ENCODE measurements around the gene PDZRN4.

Gene PDZRN4

GRCh38 chr12:41230756-41231155, 42.6 kb downstream of the PDZRN4 start:
- Histone ChIP-seq H3K27ac (no peak overlapping the region), H3K79me2 (no peaks in the 10 kb centered on the region), H3K4me2 (ENCODE audit: low read length) (no peak overlapping the region), H3K4me1 (no peaks in the 10 kb centered on the region), H3K4me3 (ENCODE audit: low read depth, low read length) (no peak overlapping the region), H3K9me3 (ENCODE audit: control insufficient read depth, low read length) (no peaks in the 10 kb centered on the region), H3K27me3 (ENCODE audit: control insufficient read depth, insufficient read depth, low read length) (no peaks in the 10 kb centered on the region), H3K36me3 (ENCODE audit: control insufficient read depth, insufficient read depth, low read length) (no peaks in the 10 kb centered on the region), H3K9ac (no peak overlapping the region), H2AFZ (no peak overlapping the region)
- no peak for TF ChIP-seq CTCF (IDR thresholded peaks at IDR 0.05)

- no peaks in the 10 kb centered on the region for H3K36me3 ChIP-seq (ENCODE audit: control insufficient read depth, insufficient read depth, low read length)
- no peak for TF ChIP-seq CTCF (IDR thresholded peaks at IDR 0.05)
- H3K27me3 ChIP-seq (ENCODE audit: control insufficient read depth, insufficient read depth, low read length) = no peaks in the 10 kb centered on the region
- no peak overlapping the region for H3K27ac ChIP-seq
- H3K9me3 ChIP-seq (ENCODE audit: control insufficient read depth, low read length) = no peaks in the 10 kb centered on the region
- H2AFZ ChIP-seq = no peak overlapping the region
- H3K4me2 ChIP-seq (ENCODE audit: low read length) = no peak overlapping the region
- no peaks in the 10 kb centered on the region for H3K4me1 ChIP-seq
- no peak overlapping the region for H3K9ac ChIP-seq
- no peaks in the 10 kb centered on the region for H3K79me2 ChIP-seq
- H3K4me3 ChIP-seq (ENCODE audit: low read depth, low read length) = no peak overlapping the region
Observed at GRCh38 chr12:41234692-41235091, 46.6 kb downstream of the PDZRN4 start.

GRCh38 chr12:41242603-41243002, 54.5 kb downstream of the PDZRN4 start:
- H3K27me3 ChIP-seq (ENCODE audit: control insufficient read depth, insufficient read depth, low read length) = no peaks in the 10 kb centered on the region
- H3K4me1 ChIP-seq = no peaks in the 10 kb centered on the region
- H3K36me3 ChIP-seq (ENCODE audit: control insufficient read depth, insufficient read depth, low read length) = no peaks in the 10 kb centered on the region
- H3K4me2 ChIP-seq (ENCODE audit: low read length) = no peak overlapping the region
- no peak overlapping the region for H3K27ac ChIP-seq
- H3K4me3 ChIP-seq (ENCODE audit: low read depth, low read length) = no peak overlapping the region
- H3K9me3 ChIP-seq (ENCODE audit: control insufficient read depth, low read length) = no peaks in the 10 kb centered on the region
- TF ChIP-seq CTCF (IDR thresholded peaks at IDR 0.05) = no peak
- H2AFZ ChIP-seq = no peak overlapping the region
- H3K9ac ChIP-seq = no peak overlapping the region
- no peaks in the 10 kb centered on the region for H3K79me2 ChIP-seq

GRCh38 chr12:41248391-41248790, 60.3 kb downstream of the PDZRN4 start:
- no peak for TF ChIP-seq CTCF (IDR thresholded peaks at IDR 0.05)
- no peaks in the 10 kb centered on the region for H3K79me2 ChIP-seq
- no peak overlapping the region for H2AFZ ChIP-seq
- H3K9me3 ChIP-seq (ENCODE audit: control insufficient read depth, low read length) = no peaks in the 10 kb centered on the region
- H3K4me1 ChIP-seq = no peaks in the 10 kb centered on the region
- H3K27ac ChIP-seq = no peak overlapping the region
- no peaks in the 10 kb centered on the region for H3K36me3 ChIP-seq (ENCODE audit: control insufficient read depth, insufficient read depth, low read length)
- H3K4me2 ChIP-seq (ENCODE audit: low read length) = no peak overlapping the region
- H3K9ac ChIP-seq = no peak overlapping the region
- H3K27me3 ChIP-seq (ENCODE audit: control insufficient read depth, insufficient read depth, low read length) = no peaks in the 10 kb centered on the region
- H3K4me3 ChIP-seq (ENCODE audit: low read depth, low read length) = no peak overlapping the region

- Histone ChIP-seq H3K4me1 (no peaks in the 10 kb centered on the region), H3K36me3 (ENCODE audit: control insufficient read depth, insufficient read depth, low read length) (no peaks in the 10 kb centered on the region), H3K9me3 (ENCODE audit: control insufficient read depth, low read length) (no peaks in the 10 kb centered on the region), H2AFZ (no peak overlapping the region), H3K4me3 (ENCODE audit: low read depth, low read length) (no peak overlapping the region), H3K27ac (no peak overlapping the region), H3K9ac (no peak overlapping the region), H3K27me3 (ENCODE audit: control insufficient read depth, insufficient read depth, low read length) (no peaks in the 10 kb centered on the region), H3K79me2 (no peaks in the 10 kb centered on the region), H3K4me2 (ENCODE audit: low read length) (no peak overlapping the region)
- no peak for TF ChIP-seq CTCF (IDR thresholded peaks at IDR 0.05)
Observed at GRCh38 chr12:41250748-41251147, 62.6 kb downstream of the PDZRN4 start.

All from parathyroid adenoma (tissue), 2 donors.